Measurements from ENCODE around the gene HSD17B11.
"Not testable (repeated sequence)": the region's sequence is repeated elsewhere in the genome, so short reads cannot be mapped to it uniquely, and the experiment has no call there.

HSD17B11 gene

GRCh38 chr4:87405211-87405820 lies 14.3 kb upstream of the HSD17B11 start:
- Histone ChIP-seq H3K27ac (ENCODE audit: extremely low read depth, low read depth, low read length) (no peak overlapping the region), H3K4me1 (ENCODE audit: control insufficient read depth, insufficient read depth, low read length) (no peaks in the 10 kb centered on the region), H3K9me3 (ENCODE audit: control insufficient read depth, insufficient read depth, low read depth, low read length) (no peaks in the 10 kb centered on the region), H3K36me3 (ENCODE audit: control insufficient read depth in 2 of 2, insufficient read depth in 1 of 2, low read length in 2 of 2) (no peaks in the 10 kb centered on the region), H3K4me3 (ENCODE audit: low read depth, low read length) (no peak overlapping the region)
- POLR2A ChIA-PET: no interaction called here
- TF ChIP-seq ZNF274 (IDR thresholded peaks at IDR 0.05; ENCODE audit: low read length): no peak
- no peak for TF ChIP-seq ZNF274 (tag by site-specific recombination; IDR thresholded peaks at IDR 0.05; ENCODE audit: borderline replicate concordance)
- no peak for TF ChIP-seq ZNF600 (tag by site-specific recombination; IDR thresholded peaks at IDR 0.05)
- TF ChIP-seq ZNF19 (tag by site-specific recombination; IDR thresholded peaks at IDR 0.05; ENCODE audit: low read depth): no peak
- no peak for TF ChIP-seq SCRT2 (tag by site-specific recombination; IDR thresholded peaks at IDR 0.05)
- no peak for TF ChIP-seq ZNF366 (tag by site-specific recombination; conservative IDR thresholded peaks at IDR 0.05)
- no peak for TF ChIP-seq ZNF521 (tag by site-specific recombination; IDR thresholded peaks at IDR 0.05)
- no peak for TF ChIP-seq ZNF48 (tag by site-specific recombination; IDR thresholded peaks at IDR 0.05)
- no peak for TF ChIP-seq ZNF488 (tag by site-specific recombination; IDR thresholded peaks at IDR 0.05)
- CTCF ChIA-PET: interaction anchor here (0.6 kb wide), 1 partner anchor 42 kb away, joined by 3 read pairs; no protein-coding TSS in a partner anchor

GRCh38 chr4:87403732-87404131 lies 12.7 kb upstream of the HSD17B11 start:
- POLR2A ChIA-PET; H3K4me1 ChIP-seq (ENCODE audit: control insufficient read depth, insufficient read depth, low read length); H3K27ac ChIP-seq (ENCODE audit: extremely low read depth, low read depth, low read length); H3K36me3 ChIP-seq (ENCODE audit: control insufficient read depth in 2 of 2, insufficient read depth in 1 of 2, low read length in 2 of 2); H3K9me3 ChIP-seq (ENCODE audit: control insufficient read depth, insufficient read depth, low read depth, low read length); CTCF ChIA-PET; H3K4me3 ChIP-seq (ENCODE audit: low read depth, low read length): not testable (repeated sequence)

GRCh38 chr4:87399954-87400353 lies 9.0 kb upstream of the HSD17B11 start:
- TF ChIP-seq SETDB1 (IDR thresholded peaks at IDR 0.05; ENCODE audit: insufficient read length, low read length): peak; percentile 86
- TF ChIP-seq ZNF518A (tag by site-specific recombination; conservative IDR thresholded peaks at IDR 0.05; ENCODE audit: low read depth): no peak
- CTCF ChIA-PET: no interaction called here
- Histone ChIP-seq H3K27ac (ENCODE audit: extremely low read depth, low read depth, low read length) (no peak overlapping the region), H3K9me3 (ENCODE audit: control insufficient read depth, insufficient read depth, low read depth, low read length) (no peaks in the 10 kb centered on the region), H3K4me1 (ENCODE audit: control insufficient read depth, insufficient read depth, low read length) (no peaks in the 10 kb centered on the region), H3K4me3 (ENCODE audit: low read depth, low read length) (no peak overlapping the region), H3K36me3 (ENCODE audit: control insufficient read depth in 2 of 2, insufficient read depth in 1 of 2, low read length in 2 of 2) (no peaks in the 10 kb centered on the region)
- POLR2A ChIA-PET: interaction anchor here (1.0 kb wide), 1 partner anchor 9 kb away, joined by 4 read pairs; the partner anchor contains the start of gene HSD17B11

- Histone ChIP-seq H3K36me3 (ENCODE audit: control insufficient read depth in 2 of 2, insufficient read depth in 1 of 2, low read length in 2 of 2) (no peaks in the 10 kb centered on the region), H3K9me3 (ENCODE audit: control insufficient read depth, insufficient read depth, low read depth, low read length) (no peaks in the 10 kb centered on the region), H3K4me1 (ENCODE audit: control insufficient read depth, insufficient read depth, low read length) (no peaks in the 10 kb centered on the region), H3K27ac (ENCODE audit: extremely low read depth, low read depth, low read length) (no peak overlapping the region), H3K4me3 (ENCODE audit: low read depth, low read length) (no peak overlapping the region)
- POLR2A ChIA-PET: no interaction called here
- CTCF ChIA-PET: interaction anchor here (0.8 kb wide), 1 partner anchor 16 kb away, joined by 3 read pairs; no protein-coding TSS in a partner anchor
- no peak for TF ChIP-seq ZFP37 (tag by site-specific recombination; IDR thresholded peaks at IDR 0.05)
- no peak for TF ChIP-seq ZNF645 (tag by site-specific recombination; IDR thresholded peaks at IDR 0.05)
- TF ChIP-seq SCRT1 (tag by site-specific recombination; IDR thresholded peaks at IDR 0.05; ENCODE audit: borderline replicate concordance): no peak
- no peak for TF ChIP-seq ZNF561 (tag by site-specific recombination; IDR thresholded peaks at IDR 0.05; ENCODE audit: borderline replicate concordance)
These were observed 8.2 kb upstream of the HSD17B11 start for GRCh38 chr4:87399148-87399547.

- H3K4me3 ChIP-seq (ENCODE audit: low read depth, low read length); POLR2A ChIA-PET; H3K9me3 ChIP-seq (ENCODE audit: control insufficient read depth, insufficient read depth, low read depth, low read length); H3K4me1 ChIP-seq (ENCODE audit: control insufficient read depth, insufficient read depth, low read length); H3K27ac ChIP-seq (ENCODE audit: extremely low read depth, low read depth, low read length); H3K36me3 ChIP-seq (ENCODE audit: control insufficient read depth in 2 of 2, insufficient read depth in 1 of 2, low read length in 2 of 2); CTCF ChIA-PET: not testable (repeated sequence)
These were observed 4.9 kb upstream of the HSD17B11 start for GRCh38 chr4:87395851-87396250.

- POLR2A ChIA-PET; H3K36me3 ChIP-seq (ENCODE audit: control insufficient read depth in 2 of 2, insufficient read depth in 1 of 2, low read length in 2 of 2); H3K4me3 ChIP-seq (ENCODE audit: low read depth, low read length); H3K4me1 ChIP-seq (ENCODE audit: control insufficient read depth, insufficient read depth, low read length); CTCF ChIA-PET; H3K9me3 ChIP-seq (ENCODE audit: control insufficient read depth, insufficient read depth, low read depth, low read length); H3K27ac ChIP-seq (ENCODE audit: extremely low read depth, low read depth, low read length): not testable (repeated sequence)
These were observed 4.1 kb upstream of the HSD17B11 start for GRCh38 chr4:87395073-87395472.

All from HEK293 (cell line).